SK-N-MC (cell line): ENCODE results near the gene KRTAP17-1.

ENCODE experiments used
- DNase-seq: peaks from one replicate; pipeline ENCODE4 v3.0.0-alpha.2; 2011; ENCODE audit warnings: low read depth, low spot score
- H3K27ac ChIP-seq: fragments of 200-600 bp; sonication (generic); 2 replicates; pipeline ENCODE4 v1.5.1; 2016; ENCODE audit warnings: mixed run types
- H3K36me3 ChIP-seq: fragments of 200-600 bp; sonication (generic); 2 replicates; pipeline ENCODE4 v1.6.1; 2017; ENCODE audit warnings: antibody characterized with exemption, low read length, mixed read lengths; ENCODE audit not compliant: insufficient read depth
- H3K4me3 ChIP-seq: fragments of 200-600 bp; sonication (generic); 2 replicates; pipeline ENCODE4 v1.5.1; 2016
- H3K9ac ChIP-seq: fragments of 200-600 bp; sonication (generic); 2 replicates; pipeline ENCODE4 v1.8.0; 2017; ENCODE audit warnings: mixed run types, mixed read lengths; ENCODE audit not compliant: insufficient read length
- H3K9me3 ChIP-seq: fragments of 200-600 bp; sonication (generic); 2 replicates; pipeline ENCODE4 v1.6.1; 2017; ENCODE audit warnings: low read depth, mild to moderate bottlenecking, antibody characterized with exemption, low read length, moderate library complexity, mixed read lengths
- EZH2 ChIP-seq: fragments of 200-600 bp; sonication (generic); IDR thresholded peaks from one replicate; pipeline ENCODE4 v1.6.1; 2017; ENCODE audit warnings: antibody characterized with exemption
- FOXP2 ChIP-seq: optimal IDR thresholded peaks from 2 replicates; pipeline ENCODE3; 2011; ENCODE audit warnings: mild to moderate bottlenecking, moderate library complexity; ENCODE audit not compliant: insufficient read depth; ENCODE audit errors: extremely low read length, control extremely low read depth
- POLR2AphosphoS5 ChIP-seq: IDR thresholded peaks from 2 replicates; pipeline ENCODE4 v1.6.1; 2012; ENCODE audit warnings: mild to moderate bottlenecking, low read depth, low read length, borderline replicate concordance

The KRTAP17-1 gene

GRCh38 chr17:41345992-41346391 lies 30.5 kb upstream of the KRTAP17-1 start:
- H3K27ac ChIP-seq: no peak overlapping the region
- H3K9me3 ChIP-seq: no peaks in the 10 kb centered on the region; the same call in 1 of the 2 replicates
- H3K36me3 ChIP-seq: no peaks in the 10 kb centered on the region
- no peak for TF ChIP-seq EZH2
- no peak for TF ChIP-seq POLR2AphosphoS5
- no peak for TF ChIP-seq FOXP2
- no peak overlapping the region for H3K9ac ChIP-seq
- DNase-seq: no peak
- no peak overlapping the region for H3K4me3 ChIP-seq

- no peaks in the 10 kb centered on the region for H3K36me3 ChIP-seq
- no peak for DNase-seq
- no peak overlapping the region for H3K27ac ChIP-seq
- no peak overlapping the region for H3K9ac ChIP-seq
- H3K9me3 ChIP-seq: no peaks in the 10 kb centered on the region; the same call in 1 of the 2 replicates
- TF ChIP-seq POLR2AphosphoS5 (no peak), FOXP2 (no peak), EZH2 (no peak)
- H3K4me3 ChIP-seq: no peak overlapping the region
These were observed 27.5 kb upstream of the KRTAP17-1 start for GRCh38 chr17:41343029-41343428.

GRCh38 chr17:41340934-41341861 lies 25.7 kb upstream of the KRTAP17-1 start:
- Histone ChIP-seq H3K27ac (no peak overlapping the region), H3K4me3 (no peak overlapping the region), H3K9ac (no peak overlapping the region), H3K9me3 (no peaks in the 10 kb centered on the region; the same call in 1 of the 2 replicates), H3K36me3 (no peaks in the 10 kb centered on the region)
- TF ChIP-seq EZH2: no peak
- TF ChIP-seq POLR2AphosphoS5: no peak
- TF ChIP-seq FOXP2: no peak
- DNase-seq: no peak

GRCh38 chr17:41340494-41340893 lies 25.0 kb upstream of the KRTAP17-1 start:
- Histone ChIP-seq H3K9ac (no peak overlapping the region), H3K9me3 (no peaks in the 10 kb centered on the region; the same call in 1 of the 2 replicates), H3K27ac (no peak overlapping the region), H3K4me3 (0 out of 2 replicates have a peak overlapping the region, but pooled peaks have one; percentile 22), H3K36me3 (no peaks in the 10 kb centered on the region)
- DNase-seq: no peak
- no peak for TF ChIP-seq FOXP2
- TF ChIP-seq EZH2: no peak
- TF ChIP-seq POLR2AphosphoS5: no peak

- H3K9ac ChIP-seq: no peak overlapping the region
- H3K36me3 ChIP-seq: no peaks in the 10 kb centered on the region
- H3K9me3 ChIP-seq: no peaks in the 10 kb centered on the region; the same call in 1 of the 2 replicates
- no peak overlapping the region for H3K4me3 ChIP-seq
- no peak overlapping the region; the same call in 1 of the 2 replicates for H3K27ac ChIP-seq
- no peak for DNase-seq
- TF ChIP-seq EZH2: no peak
- TF ChIP-seq FOXP2: no peak
- no peak for TF ChIP-seq POLR2AphosphoS5
These were observed 24.2 kb upstream of the KRTAP17-1 start for GRCh38 chr17:41339571-41340172.

GRCh38 chr17:41338961-41339485 lies 23.5 kb upstream of the KRTAP17-1 start:
- Histone ChIP-seq H3K9me3 (no peaks in the 10 kb centered on the region; the same call in 1 of the 2 replicates), H3K9ac (no peak overlapping the region), H3K36me3 (no peaks in the 10 kb centered on the region), H3K27ac (no peak overlapping the region), H3K4me3 (no peak overlapping the region)
- no peak for DNase-seq
- no peak for TF ChIP-seq POLR2AphosphoS5
- TF ChIP-seq EZH2: no peak
- TF ChIP-seq FOXP2: no peak

- no peaks in the 10 kb centered on the region for H3K9me3 ChIP-seq
- H3K27ac ChIP-seq: no peak overlapping the region
- TF ChIP-seq EZH2 (no peak), POLR2AphosphoS5 (no peak), FOXP2 (no peak)
- no peak overlapping the region for H3K4me3 ChIP-seq
- no peak for DNase-seq
- no peaks in the 10 kb centered on the region for H3K36me3 ChIP-seq
- no peak overlapping the region for H3K9ac ChIP-seq
These were observed 20.2 kb upstream of the KRTAP17-1 start for GRCh38 chr17:41335747-41336146.
